IPS-18c (cell line): Measurements from ENCODE around the gene ARSB.

Experiments
- H3K4me3 ChIP-seq: 2 replicates; pipeline ENCODE4 v1.7.0; 2013; ENCODE audit warnings: low read depth, mild to moderate bottlenecking, low read length, moderate library complexity; ENCODE audit not compliant: insufficient read depth
- H3K9me3 ChIP-seq: one replicate; pipeline ENCODE4 v1.6.1; 2013; ENCODE audit warnings: mild to moderate bottlenecking, low read length, moderate library complexity; ENCODE audit not compliant: control insufficient read depth, insufficient read depth

ARSB gene

GRCh38 chr5:78809444-78809843, 175.7 kb downstream of the ARSB start:
- Histone ChIP-seq H3K9me3 (no peaks in the 10 kb centered on the region), H3K4me3 (no peak overlapping the region)

GRCh38 chr5:78808818-78809217, 176.3 kb downstream of the ARSB start:
- Histone ChIP-seq H3K9me3 (no peaks in the 10 kb centered on the region), H3K4me3 (no peak overlapping the region)

- Histone ChIP-seq H3K9me3 (no peaks in the 10 kb centered on the region), H3K4me3 (no peak overlapping the region)
These were observed 176.7 kb downstream of the ARSB start for GRCh38 chr5:78808380-78808779.

GRCh38 chr5:78806544-78806943, 178.6 kb downstream of the ARSB start:
- no peaks in the 10 kb centered on the region for H3K9me3 ChIP-seq
- no peak overlapping the region for H3K4me3 ChIP-seq

- H3K4me3 ChIP-seq: no peak overlapping the region
- no peaks in the 10 kb centered on the region for H3K9me3 ChIP-seq
These were observed 179.5 kb downstream of the ARSB start for GRCh38 chr5:78805474-78806124.

- Histone ChIP-seq H3K4me3 (no peak overlapping the region), H3K9me3 (no peaks in the 10 kb centered on the region)
These were observed 180.1 kb downstream of the ARSB start for GRCh38 chr5:78804995-78805394.

GRCh38 chr5:78803941-78804340, 181.2 kb downstream of the ARSB start:
- Histone ChIP-seq H3K4me3 (no peak overlapping the region), H3K9me3 (no peaks in the 10 kb centered on the region)

- no peak overlapping the region for H3K4me3 ChIP-seq
- no peaks in the 10 kb centered on the region for H3K9me3 ChIP-seq
These were observed 181.8 kb downstream of the ARSB start for GRCh38 chr5:78803353-78803752.

- no peak overlapping the region for H3K4me3 ChIP-seq
- H3K9me3 ChIP-seq: no peaks in the 10 kb centered on the region
These were observed 183.7 kb downstream of the ARSB start for GRCh38 chr5:78801413-78801812.

- Histone ChIP-seq H3K9me3 (no peaks in the 10 kb centered on the region), H3K4me3 (no peak overlapping the region)
These were observed 185.7 kb downstream of the ARSB start for GRCh38 chr5:78799266-78800017.

- Histone ChIP-seq H3K4me3 (no peak overlapping the region), H3K9me3 (no peaks in the 10 kb centered on the region)
These were observed 186.5 kb downstream of the ARSB start for GRCh38 chr5:78798673-78799029.

GRCh38 chr5:78797936-78798672, 187.0 kb downstream of the ARSB start:
- Histone ChIP-seq H3K4me3 (no peak overlapping the region), H3K9me3 (no peaks in the 10 kb centered on the region)

GRCh38 chr5:78795757-78796156, 189.4 kb downstream of the ARSB start:
- Histone ChIP-seq H3K9me3 (no peaks in the 10 kb centered on the region), H3K4me3 (no peak overlapping the region)

- Histone ChIP-seq H3K9me3 (no peaks in the 10 kb centered on the region), H3K4me3 (no peak overlapping the region)
These were observed 190.4 kb downstream of the ARSB start for GRCh38 chr5:78794693-78795215.

- H3K9me3 ChIP-seq: no peaks in the 10 kb centered on the region
- no peak overlapping the region for H3K4me3 ChIP-seq
These were observed 191.0 kb downstream of the ARSB start for GRCh38 chr5:78793907-78794662.

GRCh38 chr5:78792345-78793055, 192.6 kb downstream of the ARSB start:
- H3K9me3 ChIP-seq: no peaks in the 10 kb centered on the region
- no peak overlapping the region for H3K4me3 ChIP-seq
